HG02981 (cell line): ENCODE measurements around the gene NR0B2.

Experiments used
- ATAC-seq: cut with Tn5 transposase; IDR thresholded peaks from one replicate; pipeline ENCODE4 v1.9.1; 2021; ENCODE audit warnings: mild to moderate bottlenecking, moderate library complexity; ENCODE audit not compliant: unreplicated experiment

Gene NR0B2

DNA sequence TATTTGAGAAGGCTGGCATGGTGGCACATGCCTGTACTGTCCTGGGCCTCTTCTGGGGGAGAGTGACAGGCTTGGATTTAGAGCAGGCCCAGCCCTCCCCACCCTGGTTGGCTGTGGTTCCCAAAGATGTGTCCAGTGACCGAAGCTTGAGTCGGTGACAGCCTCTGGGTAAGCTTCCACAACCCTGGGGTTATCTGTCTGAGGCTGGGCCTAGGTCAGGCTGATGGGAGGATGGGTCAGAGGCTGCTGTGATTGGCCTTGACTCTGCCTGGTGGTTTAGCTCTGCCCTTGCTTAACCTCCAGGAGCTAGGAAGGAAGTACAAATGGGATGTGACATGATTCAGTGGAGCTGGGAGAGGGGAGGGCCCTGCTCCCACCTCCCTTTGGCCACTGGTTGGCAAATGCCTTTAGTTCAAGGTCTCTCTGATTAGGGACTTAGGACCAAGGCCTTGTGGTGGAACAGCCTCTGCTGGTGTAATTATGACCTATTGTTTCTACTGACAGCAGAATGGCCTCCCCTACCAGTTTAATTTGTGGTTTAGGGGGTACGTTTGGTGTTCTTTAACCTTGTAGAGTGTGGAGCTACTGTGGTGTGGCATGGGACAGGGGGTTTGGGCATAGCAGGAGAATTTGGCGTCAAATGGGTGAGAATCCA, 24.4 kb upstream of the NR0B2 start:
- no peak for ATAC-seq

DNA sequence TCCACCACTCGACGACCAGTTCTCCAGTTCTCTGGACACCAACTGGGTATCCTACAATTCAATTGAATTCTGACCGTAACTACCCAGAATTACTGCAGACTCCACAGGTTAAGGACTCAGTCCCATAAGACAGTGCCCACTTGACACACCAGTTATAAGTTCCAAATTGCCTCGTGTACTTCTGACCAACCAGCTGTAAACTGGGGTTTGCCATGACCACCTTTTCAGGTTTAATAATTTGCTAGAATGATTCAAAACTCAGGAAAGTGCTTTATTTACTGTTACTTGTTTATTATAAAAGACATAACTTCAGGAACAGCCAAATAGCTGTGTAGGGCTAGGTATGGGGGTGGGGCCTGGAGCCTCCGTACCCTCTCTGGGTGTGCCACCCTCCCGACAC, 23.0 kb upstream of the NR0B2 start:
- no peak for ATAC-seq

DNA sequence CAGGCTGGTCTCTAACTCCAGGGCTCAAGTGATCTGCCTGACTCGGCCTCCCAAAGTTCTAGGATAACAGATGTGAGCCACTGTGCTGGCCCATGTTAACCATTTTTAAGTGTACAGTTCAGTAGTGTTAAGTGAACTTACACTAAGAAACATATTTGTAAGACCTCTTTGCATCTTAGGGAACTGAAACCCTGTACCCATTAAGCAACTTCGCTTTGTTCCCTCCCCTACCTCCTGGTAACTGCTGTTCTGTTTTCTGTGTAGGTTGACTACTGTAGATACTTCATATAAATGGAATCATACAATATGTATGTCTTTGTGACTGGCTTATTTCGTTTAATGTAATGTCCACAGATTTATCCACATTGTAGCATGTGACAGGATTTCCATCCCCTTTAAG, 18.8 kb upstream of the NR0B2 start:
- ATAC-seq, result no peak

DNA sequence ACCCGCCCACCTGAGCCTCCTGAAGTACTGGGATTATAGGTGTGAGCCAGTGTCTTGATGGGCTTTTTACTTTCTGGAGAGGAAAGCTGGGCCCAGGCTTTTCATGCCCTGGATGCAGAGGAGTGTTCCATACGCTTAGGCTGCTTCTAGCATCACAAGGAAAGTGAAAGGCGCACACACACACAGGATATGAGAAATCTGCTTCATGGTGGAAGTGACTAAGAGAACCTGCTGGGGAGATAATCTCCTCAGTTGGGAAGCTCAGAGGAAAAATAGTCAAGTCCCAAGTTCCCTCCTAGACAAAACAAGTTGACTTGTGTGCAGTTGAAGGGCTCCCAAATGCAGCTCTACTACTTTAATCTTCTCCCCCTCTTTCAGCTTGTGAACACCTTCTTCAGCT, 9.9 kb upstream of the NR0B2 start:
- ATAC-seq, result no peak

DNA sequence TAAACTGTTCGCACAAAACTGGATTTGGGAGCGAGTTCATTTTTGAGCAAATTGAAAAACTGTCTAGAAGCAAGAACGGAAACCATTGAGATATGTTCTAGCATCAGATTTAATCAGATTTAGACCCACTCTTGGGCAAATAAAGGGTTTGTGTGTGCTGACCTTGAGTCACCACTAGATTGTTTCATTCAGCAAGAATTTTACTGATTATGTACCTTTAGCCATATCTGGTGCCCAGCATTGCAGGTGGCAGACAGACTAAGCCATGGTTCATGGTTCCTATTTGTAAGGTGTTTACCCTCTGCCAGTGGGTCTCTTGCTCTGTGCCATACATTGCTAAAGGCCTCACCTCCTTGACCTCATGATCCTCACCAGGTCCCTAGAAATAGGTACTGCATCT, 9.1 kb upstream of the NR0B2 start:
- no peak for ATAC-seq

DNA sequence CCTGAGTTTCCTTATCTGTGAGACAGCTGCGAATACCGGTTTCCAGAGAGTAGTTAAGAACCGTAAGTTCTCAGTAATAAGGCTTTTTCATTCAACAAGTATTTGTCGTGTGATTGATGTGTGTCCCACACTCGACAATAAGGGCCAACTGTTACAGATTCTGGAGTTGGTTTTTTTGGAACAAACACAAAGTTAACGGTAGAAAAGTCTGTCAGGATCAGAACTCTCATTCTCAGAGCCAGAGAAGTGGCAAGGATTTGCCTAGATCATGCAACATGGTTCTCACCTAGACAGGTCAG, 8.6 kb upstream of the NR0B2 start:
- no peak for ATAC-seq

DNA sequence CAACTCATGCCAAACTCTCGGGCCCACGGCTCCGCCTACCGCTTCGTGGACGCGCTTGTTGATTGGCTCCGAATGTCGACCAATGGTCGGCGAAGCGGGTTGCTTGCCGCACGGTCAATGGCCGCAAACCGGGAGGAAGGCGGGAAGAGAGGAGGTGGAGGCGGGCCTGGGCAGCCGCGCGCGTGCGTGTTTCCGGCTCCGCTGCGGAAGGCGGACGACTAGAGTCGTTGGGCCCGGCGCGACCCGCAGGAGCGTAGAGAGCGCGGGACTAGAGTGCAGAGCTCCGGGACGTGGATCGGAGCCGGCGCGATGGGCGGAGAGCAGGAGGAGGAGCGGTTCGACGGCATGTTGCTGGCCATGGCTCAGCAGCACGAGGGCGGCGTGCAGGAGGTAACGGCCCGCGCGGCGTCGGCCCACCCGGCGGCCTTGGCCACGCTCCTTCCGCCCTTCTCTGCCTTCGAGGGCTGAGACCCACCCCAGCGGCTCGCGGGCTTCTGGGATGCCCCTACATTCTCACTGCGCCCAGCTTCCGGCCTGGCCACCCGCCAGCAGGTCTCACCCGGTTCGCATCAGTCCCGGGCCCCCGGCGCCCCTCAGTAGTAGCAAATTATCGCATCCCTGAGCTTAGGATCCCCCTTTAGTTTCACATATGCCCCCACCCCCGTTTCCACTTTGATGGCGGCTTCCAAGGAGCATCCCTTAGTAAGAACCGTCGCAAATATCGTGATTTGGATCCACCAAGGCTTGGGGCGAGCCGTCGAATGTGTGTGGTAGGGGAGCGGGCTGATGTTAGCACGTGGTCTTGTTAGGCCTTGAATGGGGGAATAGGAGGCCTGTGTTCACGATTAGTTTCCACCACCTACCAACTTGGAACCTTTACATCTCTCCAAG, 8.0 kb upstream of the NR0B2 start, which contains the start of gene NUDC:
Gene NUDC, plus strand, starts transcription at position 204 of the 891 bp plus-strand sequence. Its CDS starts 106 bp downstream, at position 310.
- peak; percentile 93 for ATAC-seq

DNA sequence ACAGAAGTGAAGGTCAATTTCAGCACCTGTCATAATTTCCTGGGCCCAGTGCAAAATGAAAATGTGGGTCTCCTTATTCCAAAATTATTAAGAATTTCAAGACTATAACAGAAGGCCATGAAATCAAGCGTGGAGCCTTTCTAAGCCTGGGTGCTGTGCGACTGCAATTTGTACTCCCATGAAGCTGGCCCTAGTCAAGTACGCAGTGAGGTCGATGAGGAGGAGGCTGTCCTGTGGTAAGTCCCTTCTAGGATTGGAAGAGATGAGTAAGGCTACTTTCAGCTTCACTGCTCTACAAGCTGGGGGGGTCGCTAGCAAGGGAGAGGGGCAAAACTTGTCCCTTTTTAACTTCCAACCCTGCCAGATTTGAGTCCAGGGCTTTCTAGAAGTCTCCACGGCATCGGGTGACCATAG, 7.4 kb upstream of the NR0B2 start:
- peak; percentile 15 for ATAC-seq

DNA sequence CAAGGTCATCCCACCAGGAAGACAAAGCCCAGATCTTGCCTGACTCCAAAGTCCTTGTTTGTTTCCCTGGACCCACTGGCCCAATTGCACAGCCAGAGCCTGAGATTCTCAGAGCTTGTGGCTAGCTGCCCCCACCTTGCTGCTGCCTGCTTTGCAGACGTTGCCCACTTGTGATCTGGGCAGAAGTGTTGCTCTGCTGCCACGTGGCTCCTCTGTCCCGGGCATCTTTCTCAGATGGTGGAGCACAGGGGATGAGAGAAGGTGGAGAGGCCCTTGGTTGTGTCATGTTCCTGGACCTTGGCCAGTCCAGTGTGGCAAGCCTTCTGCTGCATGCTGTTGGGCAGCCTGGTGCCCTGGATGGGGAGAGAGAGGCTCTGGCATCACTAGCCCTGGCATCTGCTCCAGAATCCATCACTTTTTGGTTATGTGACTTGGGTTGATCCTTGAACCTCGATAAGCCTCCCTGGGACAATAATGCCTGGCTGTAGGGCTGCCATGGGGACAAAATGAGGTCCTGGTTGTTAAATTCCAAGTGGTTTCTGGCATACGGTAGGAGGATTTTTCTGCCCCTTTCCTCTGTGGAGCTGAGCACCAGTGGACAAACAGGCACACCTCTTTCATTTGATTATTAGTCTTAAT, 1.5 kb upstream of the NR0B2 start:
- no peak for ATAC-seq

DNA sequence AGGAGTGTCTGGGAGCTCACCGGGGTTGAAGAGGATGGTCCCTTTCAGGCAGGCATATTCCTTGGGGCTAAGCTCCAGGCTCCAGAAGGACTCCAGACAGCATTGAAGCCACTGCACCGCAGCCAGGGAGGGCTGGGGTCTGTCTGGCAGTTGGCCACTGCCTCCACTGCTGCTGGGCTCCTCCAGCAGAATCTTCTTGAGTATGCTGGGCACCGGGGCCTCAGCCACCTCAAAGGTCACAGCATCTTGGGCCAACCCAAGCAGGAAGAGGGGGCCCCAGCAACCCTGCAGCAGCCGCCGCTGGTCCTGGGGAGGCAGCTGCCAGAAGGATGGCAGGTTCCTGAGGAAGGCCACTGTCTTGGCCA, 404 bp downstream of the NR0B2 start:
- ATAC-seq, result no peak

DNA sequence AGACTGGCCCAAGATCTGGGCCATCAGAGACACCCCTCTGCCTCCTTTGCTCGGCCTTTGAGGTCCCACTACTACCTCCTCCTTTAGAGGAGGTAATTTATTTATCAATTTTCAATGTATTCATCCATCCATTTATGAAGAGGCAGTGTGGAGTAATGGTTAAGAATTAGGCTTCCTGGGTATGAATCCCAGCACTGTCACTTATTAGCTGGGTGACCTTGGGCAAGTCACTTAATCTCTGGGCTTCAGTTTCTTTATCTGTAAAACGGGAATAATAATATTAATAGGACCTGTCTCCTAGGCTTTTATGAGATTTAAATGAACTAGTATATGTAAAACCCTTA, 1.7 kb downstream of the NR0B2 start:
- ATAC-seq, result no peak

DNA sequence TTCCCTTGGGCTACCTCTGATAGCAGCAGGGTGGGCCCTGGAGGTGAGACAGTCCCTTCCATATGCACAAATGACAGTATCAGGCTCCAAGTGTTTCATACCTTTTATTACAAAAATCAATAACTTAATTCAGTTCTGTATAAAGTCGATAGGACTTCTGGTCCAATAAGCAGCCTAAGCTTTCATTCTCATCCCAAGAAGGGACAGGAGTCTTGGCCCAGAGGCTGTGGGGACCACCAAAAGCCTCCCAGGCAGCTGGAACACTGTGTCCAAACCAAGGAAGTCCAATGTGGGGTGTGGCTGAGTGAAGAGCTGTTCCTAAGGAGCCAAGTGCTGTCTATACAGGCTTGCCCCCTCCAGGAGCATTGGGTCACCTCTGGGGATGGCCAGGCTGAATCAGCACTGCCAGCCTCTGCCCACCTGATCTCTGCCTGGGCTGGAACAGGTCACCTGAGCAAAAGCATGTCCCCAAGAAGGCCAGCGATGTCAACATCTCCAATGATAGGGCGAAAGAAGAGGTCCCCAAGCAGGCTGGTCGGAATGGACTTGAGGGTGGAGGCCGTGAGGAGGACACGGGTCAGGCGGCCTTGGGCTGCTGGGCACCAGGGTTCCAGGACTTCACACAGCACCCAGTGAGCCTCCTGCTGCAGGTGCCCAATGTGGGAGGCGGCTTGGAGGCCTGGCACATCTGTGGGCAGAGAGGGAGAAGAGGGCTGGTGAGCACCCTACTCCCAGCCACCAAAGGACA, 2.2 kb downstream of the NR0B2 start:
- no peak for ATAC-seq

DNA sequence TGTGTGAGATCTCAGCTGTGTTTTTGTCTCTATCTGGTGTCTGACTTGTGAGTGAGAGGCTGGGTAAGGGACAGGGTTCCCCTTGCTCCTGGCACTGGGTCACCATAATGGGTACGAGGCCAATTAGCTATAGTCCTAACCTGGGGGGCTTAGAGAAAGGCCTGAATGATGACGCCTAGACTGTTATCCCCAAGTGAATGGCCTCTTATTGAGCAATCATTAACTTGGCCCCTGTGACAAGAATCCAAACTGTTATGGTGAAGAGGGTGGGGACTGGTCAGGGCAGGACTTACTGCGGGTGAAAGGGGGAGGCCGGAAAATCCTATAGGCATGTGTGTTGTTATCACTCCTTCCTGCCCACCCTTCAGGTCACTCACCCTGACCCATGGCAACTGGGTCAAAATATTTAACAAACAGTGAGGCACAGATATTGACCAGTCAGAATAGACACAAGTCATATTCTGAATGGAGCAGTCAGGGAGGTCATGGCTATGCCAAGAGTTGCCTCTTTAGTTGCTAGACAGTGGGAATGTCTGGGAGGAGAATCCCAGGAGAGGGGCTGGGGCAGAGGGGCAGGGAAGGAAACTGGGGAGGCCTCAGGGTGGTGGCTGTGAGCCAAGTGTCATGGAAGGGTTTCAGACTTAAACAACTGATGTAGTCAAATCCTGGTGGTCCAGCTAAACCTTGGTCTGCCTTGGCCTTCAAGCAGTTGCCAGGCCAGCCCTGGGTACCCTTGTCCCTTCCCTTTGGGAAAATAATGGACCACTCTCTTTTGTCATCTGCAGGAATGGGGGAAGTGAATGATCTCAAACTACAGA, 3.2 kb downstream of the NR0B2 start:
- no peak for ATAC-seq

DNA sequence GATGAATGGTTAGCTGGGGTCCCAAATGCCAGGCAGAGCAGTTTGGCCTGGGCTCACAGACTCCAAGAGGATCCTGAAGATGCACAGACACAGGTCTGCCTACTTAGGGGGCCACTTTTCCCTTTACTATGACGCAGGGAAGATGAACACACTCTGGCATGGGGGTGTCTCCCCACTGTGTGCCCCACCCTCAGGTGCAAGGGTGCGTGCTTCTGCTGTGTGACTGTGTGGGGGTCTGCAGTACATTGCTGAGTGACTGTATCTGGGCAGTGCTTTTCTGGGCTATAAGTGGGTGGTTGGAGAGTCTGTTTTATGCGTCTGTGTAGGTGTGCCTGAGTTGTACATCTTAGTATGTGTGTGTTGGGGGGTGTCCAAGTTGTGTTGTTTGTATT, 3.8 kb downstream of the NR0B2 start:
- ATAC-seq, result no peak

DNA sequence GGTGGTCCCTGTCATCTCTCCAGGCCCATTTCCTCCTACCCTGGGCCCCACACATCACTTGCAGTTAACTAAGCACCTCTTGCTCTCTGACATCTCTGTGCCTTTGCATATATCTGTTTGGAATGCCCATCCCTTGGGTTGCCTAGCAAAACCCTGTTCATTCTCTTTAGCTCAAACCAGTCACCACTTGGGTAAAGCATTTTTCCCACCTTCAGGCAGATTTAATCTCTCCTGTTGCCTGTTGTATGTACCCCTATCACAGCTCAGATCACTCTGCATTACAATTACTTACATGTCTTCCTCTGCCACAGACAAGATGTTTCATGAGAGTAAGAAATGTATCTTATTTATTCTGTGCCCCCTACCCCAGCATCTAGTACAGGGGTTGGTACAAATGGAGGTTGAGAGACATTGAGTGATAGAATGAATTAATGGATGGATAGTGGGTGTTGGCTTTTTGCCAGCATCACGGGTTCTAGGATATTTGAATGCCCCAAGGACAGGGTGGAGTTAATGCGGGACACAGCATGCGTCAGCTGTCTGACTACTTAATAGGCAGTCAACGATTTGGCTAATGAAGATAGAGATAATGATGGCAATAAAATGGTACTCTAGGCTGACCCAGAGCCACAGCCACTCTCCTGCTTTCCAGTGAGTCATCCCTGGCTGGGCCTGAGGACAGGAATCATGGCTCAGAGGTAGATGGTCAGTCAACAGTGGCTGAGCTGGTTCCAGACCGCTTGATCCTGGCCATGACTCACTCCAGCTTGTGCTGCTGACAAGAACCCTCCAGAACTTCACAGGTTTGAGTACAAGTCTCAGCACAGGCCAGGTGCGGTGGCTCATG, 6.5 kb downstream of the NR0B2 start:
- ATAC-seq, result no peak

DNA sequence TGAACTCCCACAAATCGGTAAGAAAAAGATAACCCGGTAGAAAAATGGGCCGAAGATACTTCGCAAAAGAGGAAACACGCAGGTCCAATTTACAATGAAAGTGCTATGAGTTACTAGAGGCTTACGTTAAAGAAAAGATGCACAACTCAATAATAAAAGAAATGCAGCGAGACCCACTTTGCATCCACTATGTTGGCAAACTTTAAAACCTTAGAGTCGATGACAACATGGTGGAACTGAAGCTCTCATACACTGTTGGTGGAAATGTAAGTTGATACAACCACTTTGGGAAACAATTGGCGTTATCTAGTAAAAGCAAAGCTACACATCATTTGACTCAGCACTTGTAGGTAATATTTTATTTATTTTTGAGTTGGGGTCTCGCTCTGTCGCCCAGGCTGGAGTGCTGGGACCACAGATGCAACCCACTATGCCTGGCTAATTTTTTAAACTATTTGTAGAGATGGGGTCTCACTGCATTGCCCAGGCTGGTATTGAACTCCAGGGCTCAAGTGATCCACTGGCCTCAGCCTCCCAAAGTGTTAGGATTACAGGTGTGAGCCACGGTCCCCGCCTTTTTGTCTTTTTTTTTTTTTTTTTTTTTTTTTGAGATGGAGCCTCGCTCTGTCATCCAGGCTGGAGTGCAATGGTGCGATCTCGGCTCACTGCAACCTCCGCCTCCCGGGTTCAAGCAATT, 12.8 kb downstream of the NR0B2 start:
- no peak for ATAC-seq

DNA sequence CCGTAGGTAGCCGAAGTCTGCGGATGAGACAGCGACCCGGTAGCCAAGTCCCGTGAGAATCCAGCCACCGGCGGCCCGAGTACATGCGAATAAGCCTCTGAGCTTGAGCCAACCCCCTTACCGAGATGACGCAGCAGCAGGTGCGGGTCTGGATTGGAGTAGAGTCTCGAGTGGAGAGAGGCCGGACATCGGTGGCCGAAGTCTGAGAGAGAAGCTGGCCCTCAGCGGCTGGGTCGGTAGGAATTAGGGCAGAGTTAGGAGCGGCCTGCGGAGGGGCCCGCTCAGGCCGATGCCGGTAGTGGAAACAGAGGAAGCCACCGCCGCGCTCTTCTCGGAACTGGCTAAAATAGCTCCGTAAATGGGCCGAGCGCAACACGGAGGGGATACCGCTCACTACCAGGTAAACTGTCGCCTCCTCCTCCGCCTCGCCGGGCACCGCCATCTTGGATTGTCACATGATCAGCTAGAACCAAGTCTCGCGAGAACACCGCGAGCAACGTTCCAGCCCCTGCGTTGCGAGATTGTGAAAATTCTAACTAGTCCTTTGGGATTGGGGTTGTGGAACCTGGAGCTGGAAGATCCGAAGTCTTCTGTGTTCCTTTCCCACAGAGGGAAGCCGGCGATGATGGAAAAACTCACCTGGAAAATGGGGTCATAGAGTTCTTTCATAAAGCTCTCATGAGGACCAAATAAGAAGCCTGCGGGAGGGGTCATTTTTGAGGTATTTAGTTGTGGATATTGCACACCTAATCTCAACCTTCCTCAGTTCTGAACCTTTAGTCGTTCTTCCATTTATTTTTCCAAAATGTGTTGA, 13.6 kb downstream of the NR0B2 start, which contains the start of gene GPATCH3:
Gene GPATCH3, minus strand, starts transcription at position 467 of the 814 bp plus-strand sequence. Its CDS starts 25 bp downstream, at position 442.
- no peak for ATAC-seq

DNA sequence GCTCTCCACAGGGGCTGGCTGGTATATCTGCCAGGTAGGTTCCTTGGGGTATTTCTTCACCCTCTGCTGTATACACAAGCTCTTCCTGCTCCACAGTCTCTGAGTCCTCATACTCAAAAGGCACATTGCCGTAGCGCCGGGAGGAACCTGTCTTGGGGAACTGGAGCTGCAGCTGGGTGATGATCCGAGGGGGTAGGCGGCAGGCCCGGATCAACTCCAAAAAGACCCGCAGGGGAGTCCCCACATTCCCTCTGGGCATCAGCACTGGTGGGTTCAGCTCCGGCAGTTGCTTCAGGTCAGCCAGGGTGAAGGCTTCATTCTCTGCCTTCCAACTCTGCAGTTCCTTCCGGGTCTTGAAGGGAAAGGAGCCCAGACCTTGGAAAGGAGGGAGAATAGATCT, 16.4 kb downstream of the NR0B2 start:
- no peak for ATAC-seq
